Uterus (tissue), 2 donors: ENCODE data around the gene CPSF2.

Experiments used
- CTCF ChIP-seq, 4 experiments: fragments of 200-600 bp in 2 of 4; fragments of 450-650 bp in 2 of 4; sonication (generic) in 2 of 4; IDR thresholded peaks; one replicate each; pipeline ENCODE4 v1.5.1; 2016 to 2019; ENCODE audit warnings: antibody characterized with exemption in 4 of 4, mild to moderate bottlenecking in 2 of 4, moderate library complexity in 1 of 4
- POLR2A ChIP-seq, 2 donors: fragments of 450-650 bp; IDR thresholded peaks; one replicate each; pipeline ENCODE4 v1.6.1; 2016; ENCODE audit warnings: antibody characterized with exemption in 2 of 2, mild to moderate bottlenecking in 1 of 2, moderate library complexity in 1 of 2

GRCh38 chr14:92217936-92218335 lies 96.2 kb downstream of the CPSF2 start:
- TF ChIP-seq POLR2A (IDR thresholded peaks at IDR 0.05) (no peak), CTCF (IDR thresholded peaks at IDR 0.05) (no peak)
